GM12892 (cell line): ENCODE results near the gene CNTN4.

Experiments
- POLR2A ChIP-seq: IDR thresholded peaks from 2 replicates; pipeline ENCODE4 v1.6.1; 2011; ENCODE audit warnings: low read depth, low read length, control low read depth
- POLR2AphosphoS5 ChIP-seq: IDR thresholded peaks from 2 replicates; pipeline ENCODE4 v1.6.1; 2011; ENCODE audit warnings: low read depth, low read length, control low read depth
- TAF1 ChIP-seq: IDR thresholded peaks from 2 replicates; pipeline ENCODE4 v1.6.1; 2011; ENCODE audit warnings: low read depth, mild to moderate bottlenecking, control low read depth, low read length, borderline replicate concordance

DNA sequence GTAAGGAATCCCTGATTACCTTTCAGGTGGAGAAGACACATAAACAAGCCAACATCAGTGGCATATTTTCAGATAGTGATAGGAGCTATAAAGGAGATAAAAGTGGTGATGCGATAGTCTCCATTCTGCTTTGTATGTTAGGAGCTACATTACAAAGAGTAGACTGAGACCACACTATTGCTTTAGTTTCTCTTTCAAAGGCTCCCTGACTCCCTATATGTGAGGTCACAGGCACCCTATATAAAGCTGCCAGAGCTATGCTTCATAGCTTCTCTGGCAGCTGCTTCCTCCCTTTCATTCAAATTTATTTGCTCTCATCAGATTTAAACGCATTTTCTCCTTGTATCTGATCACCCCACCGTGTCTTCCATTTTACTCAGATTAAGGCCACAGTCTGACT lies 544.9 kb downstream of the CNTN4 start:
- TF ChIP-seq POLR2A (no peak), TAF1 (no peak), POLR2AphosphoS5 (no peak)
